ENCODE data around the gene SMIM36. TPM values are rescaled to one million over a fixed set of nuclear protein-coding genes. Genes with fewer than 3 reads are reported as not detected.
"Not testable (repeated sequence)": the region's sequence is repeated elsewhere in the genome, so short reads cannot be mapped to it uniquely, and the experiment has no call there.

Gene SMIM36
- total RNA-seq, 8 experiments from 2014 or later = 0.09 to 0.85 (median 0.21) TPM; not detected in 5

DNA sequence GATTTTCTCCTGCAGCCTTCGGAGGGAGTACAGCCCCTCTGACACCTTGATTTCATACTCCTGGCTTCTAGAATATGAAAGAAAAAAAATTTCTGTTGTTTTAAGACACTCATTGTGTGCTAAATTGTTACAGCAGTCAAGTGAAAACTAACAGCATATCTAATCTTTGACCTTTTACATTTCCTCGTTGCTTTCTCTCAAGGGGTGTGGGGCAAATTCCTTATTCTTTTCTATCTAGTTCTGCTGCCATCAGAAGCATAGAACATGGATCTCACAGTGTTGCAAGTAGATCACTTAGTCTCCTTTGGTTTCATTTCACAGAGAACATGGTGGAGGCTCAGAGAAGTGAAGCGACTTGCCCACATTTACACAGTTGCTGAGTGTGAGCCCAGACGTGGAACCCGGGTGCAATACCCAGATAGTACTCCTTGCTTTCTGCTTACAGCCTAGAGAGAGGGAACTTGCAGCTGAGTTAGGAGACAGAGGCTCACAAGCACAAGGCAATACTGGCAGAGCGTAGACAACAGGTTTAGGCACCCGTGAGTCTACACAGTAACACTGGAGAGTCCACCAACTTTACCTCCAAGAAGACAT, 60.9 kb downstream of the SMIM36 start:
- H3K4me3 ChIP-seq = no peak overlapping the region
- in situ Hi-C loops (cut with MboI; ENCODE audit: low pct_unique_long_range_greater_than_20kb in 2 of 9, low sequenced_read_pairs in 9 of 9, unreplicated experiment in 9 of 9) = no loop called here
- H3K4me1 ChIP-seq (replicated peaks in 1 of 2) = peaks cover 0 to 3% of the 10 kb centered on the region in 2 donors
- H3K27ac ChIP-seq = no peak overlapping the region
- no peak for ATAC-seq (replicated peaks in 6 of 8)
- WGBS, 10 experiments = 63 to 90% (median 86%) methylated on average over 1 to 5 of the region's 7 CpGs; no CpG with 5 or more reads in 1 of the 10 experiments

- Histone ChIP-seq H3K4me1 (replicated peaks in 1 of 2) (no peaks in the 10 kb centered on the region), H3K4me3 (no peak overlapping the region), H3K27ac (no peak overlapping the region)
- ATAC-seq (replicated peaks in 6 of 8) = no peak
- in situ Hi-C loops (cut with MboI; ENCODE audit: low pct_unique_long_range_greater_than_20kb in 2 of 9, low sequenced_read_pairs in 9 of 9, unreplicated experiment in 9 of 9) = no loop called here
- WGBS, 10 experiments = 0 to 74% (median 52%) methylated on average over 1 to 4 of the region's 4 CpGs; no CpG with 5 or more reads in 6 of the 10 experiments
Measured at GRCh38 chr17:55448681-55449080, 62.6 kb downstream of the SMIM36 start.

GRCh38 chr17:55446581-55447205, 64.6 kb downstream of the SMIM36 start:
- Histone ChIP-seq H3K4me1 (replicated peaks in 1 of 2) (no peaks in the 10 kb centered on the region), H3K4me3 (no peak overlapping the region), H3K27ac (no peak overlapping the region)
- ATAC-seq (replicated peaks in 6 of 8) = no peak
- 49 to 100% (median 90%) methylated on average over 2 to 4 of the region's 4 CpGs; no CpG with 5 or more reads in 1 of the 10 experiments for WGBS, 10 experiments
- in situ Hi-C loops (cut with MboI; ENCODE audit: low pct_unique_long_range_greater_than_20kb in 2 of 9, low sequenced_read_pairs in 9 of 9, unreplicated experiment in 9 of 9) = no loop called here

GRCh38 chr17:55446004-55446403, 65.2 kb downstream of the SMIM36 start:
- H3K4me1 ChIP-seq (replicated peaks in 1 of 2); H3K27ac ChIP-seq; in situ Hi-C loops (cut with MboI; ENCODE audit: low pct_unique_long_range_greater_than_20kb in 2 of 9, low sequenced_read_pairs in 9 of 9, unreplicated experiment in 9 of 9); ATAC-seq (replicated peaks in 6 of 8); H3K4me3 ChIP-seq: not testable (repeated sequence)
- WGBS, 10 experiments = 62 to 100% (median 95%) methylated on average over 2 to 4 of the region's 4 CpGs; no CpG with 5 or more reads in 5 of the 10 experiments

DNA sequence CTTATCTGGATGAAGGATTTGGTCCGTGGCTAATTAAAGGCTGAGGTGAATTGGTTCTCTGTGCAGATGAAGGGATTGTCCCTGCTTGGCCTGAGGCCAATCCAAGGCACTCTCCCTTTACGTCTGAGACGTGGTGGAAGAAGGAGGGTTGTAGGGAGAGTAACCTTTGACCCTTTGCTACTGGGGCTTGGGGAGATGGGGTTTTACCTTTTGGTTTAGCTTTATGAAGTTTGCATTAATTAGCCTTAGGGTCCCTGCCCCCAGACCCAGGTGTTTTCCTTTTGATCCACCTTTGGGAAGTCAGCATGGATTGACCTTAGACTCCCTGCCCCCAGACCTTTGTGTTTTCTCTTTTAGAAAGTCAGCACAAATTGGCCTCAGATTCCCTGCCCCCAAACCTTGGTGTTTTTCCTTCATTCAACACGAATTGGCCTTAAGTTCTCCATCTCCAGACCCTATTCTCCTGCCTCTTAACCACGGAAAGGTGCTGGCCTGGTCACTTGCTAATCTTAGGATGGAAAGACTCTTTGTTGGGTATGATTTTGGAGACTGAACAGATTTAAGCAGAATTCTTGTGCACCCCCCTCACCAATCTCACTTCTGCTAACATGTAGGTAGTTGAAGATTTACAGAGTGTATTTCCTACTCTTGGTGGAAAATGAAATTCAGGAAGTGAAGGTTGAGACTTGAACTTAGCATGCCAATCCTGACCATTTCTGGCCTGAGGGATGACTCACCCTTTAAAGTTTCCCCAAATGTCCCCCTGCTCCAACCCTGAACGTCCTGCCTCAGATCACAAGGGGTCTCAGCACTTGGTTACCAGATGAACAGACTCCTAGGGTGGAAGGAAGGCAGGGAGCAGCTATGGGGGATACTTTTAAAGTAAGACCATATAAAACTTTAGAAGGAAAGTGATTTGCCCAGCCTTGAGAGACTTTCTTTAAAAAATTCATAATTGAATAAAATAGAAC, 66.5 kb downstream of the SMIM36 start:
- Histone ChIP-seq H3K27ac (no peak overlapping the region), H3K4me3 (no peak overlapping the region), H3K4me1 (replicated peaks in 1 of 2) (no peaks in the 10 kb centered on the region)
- WGBS, 10 experiments = 38 to 80% (median 47%) methylated on average over 1 to 5 of the region's 6 CpGs; no CpG with 5 or more reads in 4 of the 10 experiments
- in situ Hi-C loops (cut with MboI; ENCODE audit: low pct_unique_long_range_greater_than_20kb in 2 of 9, low sequenced_read_pairs in 9 of 9, unreplicated experiment in 9 of 9) = no loop called here
- no peak for ATAC-seq (replicated peaks in 6 of 8)

DNA sequence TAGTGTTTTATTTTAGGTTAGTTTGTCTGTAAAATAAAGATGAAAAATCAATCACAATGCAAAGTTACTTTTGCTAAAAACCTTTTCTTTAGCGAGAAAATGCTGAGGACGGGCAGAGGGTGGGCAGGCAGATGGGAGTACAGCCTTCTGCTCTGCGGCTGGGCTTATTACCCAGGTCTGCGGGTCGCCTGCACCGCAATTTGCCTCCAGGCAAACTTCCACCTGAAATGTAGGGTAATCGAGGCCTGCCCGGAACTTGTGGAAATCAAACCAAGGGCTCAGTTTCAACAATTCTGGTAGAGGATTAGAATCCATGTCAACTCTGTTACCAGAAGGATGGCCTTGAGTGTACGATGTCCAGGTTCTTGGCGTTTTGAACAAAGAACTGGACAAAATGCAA, 67.3 kb downstream of the SMIM36 start:
- Histone ChIP-seq H3K4me1 (replicated peaks in 1 of 2) (no peaks in the 10 kb centered on the region), H3K4me3 (no peak overlapping the region), H3K27ac (no peak overlapping the region)
- no peak for ATAC-seq (replicated peaks in 6 of 8)
- WGBS, 10 experiments = 80 to 100% (median 91%) methylated on average over 2 to 8 of the region's 10 CpGs; no CpG with 5 or more reads in 3 of the 10 experiments
- in situ Hi-C loops (cut with MboI; ENCODE audit: low pct_unique_long_range_greater_than_20kb in 2 of 9, low sequenced_read_pairs in 9 of 9, unreplicated experiment in 9 of 9) = no loop called here

DNA sequence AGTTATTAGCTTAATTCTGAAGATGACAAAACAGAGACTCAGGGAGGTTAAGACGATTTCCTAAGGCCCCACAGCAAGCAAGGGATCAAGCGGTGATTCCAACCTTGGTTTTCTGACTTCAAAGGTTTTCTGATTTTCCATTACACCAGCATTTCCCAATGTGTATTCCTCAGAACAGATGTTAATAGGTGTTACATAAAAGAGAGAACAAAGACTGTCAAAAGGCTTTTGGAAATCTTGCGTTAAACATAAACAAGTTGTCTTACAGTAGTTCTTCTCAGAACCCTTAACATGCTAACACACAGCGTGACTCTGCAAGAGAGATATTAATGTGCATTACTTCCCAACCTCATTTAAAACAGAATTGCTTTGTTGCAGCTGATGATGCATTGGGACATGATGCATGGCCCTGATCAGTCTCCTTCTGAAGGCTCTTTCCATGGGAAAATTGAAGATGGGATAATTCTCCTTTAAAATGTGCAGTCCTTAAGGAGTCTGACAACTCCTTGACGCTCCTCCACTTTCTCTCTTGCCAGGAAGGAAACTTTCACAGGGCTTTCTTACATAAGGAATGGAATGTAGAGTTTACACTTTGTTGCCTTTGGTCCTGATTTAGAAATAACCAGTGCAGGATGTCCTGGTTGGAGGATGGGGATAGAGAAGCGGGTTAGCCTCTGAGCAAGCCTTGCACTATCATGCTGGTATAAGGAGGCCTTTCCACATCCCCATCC, 68.1 kb downstream of the SMIM36 start:
- in situ Hi-C loops (cut with MboI; ENCODE audit: low pct_unique_long_range_greater_than_20kb in 2 of 9, low sequenced_read_pairs in 9 of 9, unreplicated experiment in 9 of 9) = no loop called here
- ATAC-seq (replicated peaks in 6 of 8) = no peak
- WGBS, 10 experiments = 10 to 100% (median 83%) methylated on average over 1 to 6 of the region's 6 CpGs

GRCh38 chr17:55442462-55442861, 68.8 kb downstream of the SMIM36 start:
- WGBS, 10 experiments = 60 to 100% (median 88%) methylated on average over 1 to 4 of the region's 5 CpGs; no CpG with 5 or more reads in 4 of the 10 experiments
- ATAC-seq (replicated peaks in 6 of 8) = no peak
- in situ Hi-C loops (cut with MboI; ENCODE audit: low pct_unique_long_range_greater_than_20kb in 2 of 9, low sequenced_read_pairs in 9 of 9, unreplicated experiment in 9 of 9) = no loop called here

More for the DNA sequence above, 68.1 kb downstream of the SMIM36 start:
- no peaks in the 10 kb centered on the region for H3K4me1 ChIP-seq (replicated peaks in 1 of 2)
- H3K4me3 ChIP-seq = no peak overlapping the region
- no peak overlapping the region for H3K27ac ChIP-seq

DNA sequence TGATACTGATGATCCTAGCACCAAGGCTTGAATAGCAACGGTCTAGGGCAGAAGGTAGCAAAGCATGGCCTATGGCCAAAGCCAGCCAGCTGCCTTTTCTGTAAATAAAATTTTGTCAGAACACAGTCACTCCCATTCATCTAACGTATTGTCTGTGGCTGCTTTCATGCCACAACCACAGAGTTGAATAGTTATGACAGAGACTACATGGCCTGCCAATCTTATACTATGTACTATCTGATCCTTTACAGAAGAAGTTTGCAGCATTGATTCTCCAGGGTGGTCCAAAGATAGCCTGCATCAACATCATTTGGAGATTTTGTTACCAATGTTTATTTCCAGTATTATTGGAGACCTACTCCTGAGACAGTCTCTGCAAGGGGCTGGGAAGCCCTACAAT, 69.7 kb downstream of the SMIM36 start:
- WGBS, 10 experiments = 0 to 100% (median 60%) methylated on average over 1 to 2 of the region's 2 CpGs; no CpG with 5 or more reads in 3 of the 10 experiments
- no peak for ATAC-seq (replicated peaks in 6 of 8)
- in situ Hi-C loops (cut with MboI; ENCODE audit: low pct_unique_long_range_greater_than_20kb in 2 of 9, low sequenced_read_pairs in 9 of 9, unreplicated experiment in 9 of 9) = no loop called here

More at GRCh38 chr17:55442462-55442861, 68.8 kb downstream of the SMIM36 start:
- H3K4me3 ChIP-seq = no peak overlapping the region
- no peaks in the 10 kb centered on the region for H3K4me1 ChIP-seq (replicated peaks in 1 of 2)
- H3K27ac ChIP-seq = no peak overlapping the region

DNA sequence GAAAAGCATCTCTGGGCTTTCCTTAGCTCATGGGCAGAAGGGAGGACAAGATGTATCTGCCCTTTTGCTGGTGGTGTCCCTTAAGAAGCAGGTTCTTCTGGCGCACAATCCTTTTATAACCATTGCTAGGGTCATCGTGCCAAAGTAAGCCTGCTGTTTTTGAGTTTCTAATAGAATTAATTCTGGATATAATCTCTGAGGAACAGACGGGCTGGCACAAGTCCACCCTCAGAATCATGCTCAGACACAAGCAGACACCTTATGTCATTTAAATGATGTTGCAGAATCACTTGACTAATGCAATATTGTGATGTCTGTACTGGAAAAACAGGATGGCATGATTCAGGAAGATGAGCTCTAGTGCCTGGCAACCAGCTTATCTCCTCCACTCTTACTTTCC, 70.9 kb downstream of the SMIM36 start:
- H3K4me1 ChIP-seq (replicated peaks in 1 of 2) = no peaks in the 10 kb centered on the region
- no peak overlapping the region for H3K27ac ChIP-seq
- WGBS, 10 experiments = 24 to 100% (median 80%) methylated on average over 1 to 3 of the region's 3 CpGs; no CpG with 5 or more reads in 3 of the 10 experiments
- in situ Hi-C loops (cut with MboI; ENCODE audit: low pct_unique_long_range_greater_than_20kb in 2 of 9, low sequenced_read_pairs in 9 of 9, unreplicated experiment in 9 of 9) = no loop called here
- peak in 1 of 8 experiments; percentile 19 for ATAC-seq (replicated peaks in 6 of 8)
- H3K4me3 ChIP-seq = no peak overlapping the region

More for the DNA sequence above, 69.7 kb downstream of the SMIM36 start:
- H3K27ac ChIP-seq = no peak overlapping the region
- no peaks in the 10 kb centered on the region for H3K4me1 ChIP-seq (replicated peaks in 1 of 2)
- no peak overlapping the region for H3K4me3 ChIP-seq

- 0 to 63% (median 38%) methylated on average over 1 to 5 of the region's 5 CpGs; no CpG with 5 or more reads in 1 of the 10 experiments for WGBS, 10 experiments
- no peaks in the 10 kb centered on the region for H3K4me1 ChIP-seq (replicated peaks in 1 of 2)
- peak in 1 of 8 experiments; percentile 43 for ATAC-seq (replicated peaks in 6 of 8)
- H3K4me3 ChIP-seq = no peak overlapping the region
- in situ Hi-C loops (cut with MboI; ENCODE audit: low pct_unique_long_range_greater_than_20kb in 2 of 9, low sequenced_read_pairs in 9 of 9, unreplicated experiment in 9 of 9) = no loop called here
- no peak overlapping the region for H3K27ac ChIP-seq
Measured at GRCh38 chr17:55437159-55437605, 74.1 kb downstream of the SMIM36 start.
